Neural cell (in vitro differentiated cells): ENCODE results near the gene LINC00632. TPM values are rescaled to one million over a fixed set of nuclear protein-coding genes. Genes with fewer than 3 reads are reported as not detected.

Experiments
- H2AFZ ChIP-seq: fragments of 200-600, 300-800 bp; sonication (generic), shearing (Covaris generic); 2 replicates; pipeline ENCODE4 v1.6.0; 2014; ENCODE audit warnings: low read depth, mild to moderate bottlenecking, antibody characterized with exemption, low read length, moderate library complexity
- H3F3A ChIP-seq: fragments of 200-600 bp; shearing (Covaris generic); 2 replicates; pipeline ENCODE4 v1.6.1; 2016; ENCODE audit warnings: mild to moderate bottlenecking, moderate library complexity, mixed read lengths, antibody characterized with exemption, low read length; ENCODE audit not compliant: insufficient read depth, poor library complexity, severe bottlenecking
- H3K27ac ChIP-seq: fragments of 200-600, 300-800 bp; sonication (generic), shearing (Covaris generic); 2 replicates; pipeline ENCODE4 v1.5.1; 2014; ENCODE audit warnings: mild to moderate bottlenecking, low read length, moderate library complexity
- H3K27me3 ChIP-seq: fragments of 300-800, 200-600 bp; sonication (generic), shearing (Covaris generic); 2 replicates; pipeline ENCODE4 v1.6.0; 2014; ENCODE audit warnings: mild to moderate bottlenecking, low read depth, low read length, moderate library complexity; ENCODE audit not compliant: insufficient read depth
- H3K36me3 ChIP-seq: fragments of 300-800, 200-600 bp; sonication (generic), shearing (Covaris generic); 2 replicates; pipeline ENCODE4 v1.5.1; 2014; ENCODE audit warnings: mild to moderate bottlenecking, antibody characterized with exemption, low read length, moderate library complexity; ENCODE audit not compliant: insufficient read depth
- H3K4me2 ChIP-seq: fragments of 300-800, 200-600 bp; sonication (generic), shearing (Covaris generic); 2 replicates; pipeline ENCODE4 v1.6.0; 2014; ENCODE audit warnings: mild to moderate bottlenecking, low read length
- H3K4me3 ChIP-seq: fragments of 300-800, 200-600 bp; sonication (generic), shearing (Covaris generic); 2 replicates; pipeline ENCODE4 v1.5.1; 2014; ENCODE audit warnings: mild to moderate bottlenecking, low read length, moderate library complexity
- H3K79me2 ChIP-seq: fragments of 200-600 bp; shearing (Covaris generic); replicated peaks from 2 replicates; pipeline ENCODE4 v1.6.0; 2014; ENCODE audit warnings: mild to moderate bottlenecking, low read length, moderate library complexity; ENCODE audit not compliant: insufficient read depth
- H3K9ac ChIP-seq: fragments of 300-800, 200-600 bp; sonication (generic), shearing (Covaris generic); 2 replicates; pipeline ENCODE4 v1.6.1; 2016; ENCODE audit warnings: mild to moderate bottlenecking, low read length, mixed read lengths
- H3K9me2 ChIP-seq: fragments of 200-600 bp; shearing (Covaris generic); 2 replicates; pipeline ENCODE4 v1.6.1; 2016; ENCODE audit warnings: mild to moderate bottlenecking, low read length, mixed read lengths; ENCODE audit not compliant: insufficient read depth
- H3K9me3 ChIP-seq: fragments of 200-600, 300-800 bp; sonication (generic), shearing (Covaris generic); 2 replicates; pipeline ENCODE4 v1.6.1; 2016; ENCODE audit warnings: mild to moderate bottlenecking, mixed run types, low read length, moderate library complexity, mixed read lengths
- H4K20me1 ChIP-seq: fragments of 200-600 bp; shearing (Covaris generic); 2 replicates; pipeline ENCODE4 v1.6.1; 2016; ENCODE audit warnings: mild to moderate bottlenecking, mixed run types; ENCODE audit not compliant: insufficient read depth
- EP300 ChIP-seq: fragments of 450-650 bp; conservative IDR thresholded peaks from 2 replicates; pipeline ENCODE4 v1.6.1; 2014; ENCODE audit warnings: antibody characterized with exemption, mild to moderate bottlenecking, moderate library complexity; ENCODE audit not compliant: poor library complexity, severe bottlenecking
- EZH2 ChIP-seq: fragments of 200-600, 300-800 bp; shearing (Covaris generic), sonication (generic); IDR thresholded peaks from 2 replicates; pipeline ENCODE4 v1.6.1; 2014; ENCODE audit warnings: antibody characterized with exemption, low read length, borderline replicate concordance, mild to moderate bottlenecking; ENCODE audit not compliant: insufficient read depth, poor library complexity, severe bottlenecking
- MXI1 ChIP-seq: fragments of 450-650 bp; conservative IDR thresholded peaks from 2 replicates; pipeline ENCODE4 v1.6.1; 2014; ENCODE audit warnings: antibody characterized with exemption, mild to moderate bottlenecking; ENCODE audit not compliant: poor library complexity, severe bottlenecking
- POLR2AphosphoS5 ChIP-seq: IDR thresholded peaks from 2 replicates; pipeline ENCODE4 v1.6.1; 2012
- RAD21 ChIP-seq: fragments of 450-650 bp; conservative IDR thresholded peaks from 2 replicates; pipeline ENCODE4 v1.6.1; 2014; ENCODE audit warnings: antibody characterized with exemption, mild to moderate bottlenecking, moderate library complexity
- REST ChIP-seq: IDR thresholded peaks from 2 replicates; pipeline ENCODE4 v1.6.1; 2012; ENCODE audit warnings: borderline replicate concordance
- SMC3 ChIP-seq: fragments of 450-650 bp; conservative IDR thresholded peaks from 2 replicates; pipeline ENCODE4 v1.6.1; 2014; ENCODE audit warnings: antibody characterized with exemption, mild to moderate bottlenecking, moderate library complexity; ENCODE audit not compliant: poor library complexity
- TAF1 ChIP-seq: IDR thresholded peaks from 2 replicates; pipeline ENCODE4 v1.6.1; 2012; ENCODE audit warnings: low read depth
- polyA plus RNA-seq: library from polyadenylated mRNA; depleted of rRNA; stranded (reverse); fragments of >200 nt; gene quantifications from 2 replicates; pipeline ENCODE4 v1.2.3, GENCODE V29; 2014
- TF ChIP-seq, protein P1 (sequence below): fragments of 450-650 bp; IDR thresholded peaks from 2 replicates; pipeline ENCODE4 v1.5.1; 2014; ENCODE audit warnings: antibody characterized with exemption, mild to moderate bottlenecking, moderate library complexity; ENCODE audit not compliant: poor library complexity, severe bottlenecking

Gene LINC00632
- polyA plus RNA-seq, 1 donor from 2014 or later: 13.8 TPM

GRCh38 chrX:140711894-140712293 lies 2.3 kb downstream of the LINC00632 start:
- H3K79me2 ChIP-seq: peaks cover 32% of the 10 kb centered on the region
- H3K4me3 ChIP-seq: peak overlapping the region; percentile 72
- H3K27ac ChIP-seq: peak overlapping the region; percentile 94
- H2AFZ ChIP-seq: no peak overlapping the region
- peak overlapping the region; percentile 62 for H3K4me2 ChIP-seq
- peak overlapping the region; percentile 72 for H3K9ac ChIP-seq
- H3K27me3 ChIP-seq: no peaks in the 10 kb centered on the region
- TF ChIP-seq MXI1 (no peak), EP300 (no peak), POLR2AphosphoS5 (no peak), SMC3 (no peak), TAF1 (no peak), EZH2 (no peak), REST (no peak), RAD21 (no peak)
- TF ChIP-seq, protein P1, sequence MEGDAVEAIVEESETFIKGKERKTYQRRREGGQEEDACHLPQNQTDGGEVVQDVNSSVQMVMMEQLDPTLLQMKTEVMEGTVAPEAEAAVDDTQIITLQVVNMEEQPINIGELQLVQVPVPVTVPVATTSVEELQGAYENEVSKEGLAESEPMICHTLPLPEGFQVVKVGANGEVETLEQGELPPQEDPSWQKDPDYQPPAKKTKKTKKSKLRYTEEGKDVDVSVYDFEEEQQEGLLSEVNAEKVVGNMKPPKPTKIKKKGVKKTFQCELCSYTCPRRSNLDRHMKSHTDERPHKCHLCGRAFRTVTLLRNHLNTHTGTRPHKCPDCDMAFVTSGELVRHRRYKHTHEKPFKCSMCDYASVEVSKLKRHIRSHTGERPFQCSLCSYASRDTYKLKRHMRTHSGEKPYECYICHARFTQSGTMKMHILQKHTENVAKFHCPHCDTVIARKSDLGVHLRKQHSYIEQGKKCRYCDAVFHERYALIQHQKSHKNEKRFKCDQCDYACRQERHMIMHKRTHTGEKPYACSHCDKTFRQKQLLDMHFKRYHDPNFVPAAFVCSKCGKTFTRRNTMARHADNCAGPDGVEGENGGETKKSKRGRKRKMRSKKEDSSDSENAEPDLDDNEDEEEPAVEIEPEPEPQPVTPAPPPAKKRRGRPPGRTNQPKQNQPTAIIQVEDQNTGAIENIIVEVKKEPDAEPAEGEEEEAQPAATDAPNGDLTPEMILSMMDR: no peak
- H3K9me2 ChIP-seq: no peaks in the 10 kb centered on the region
- no peaks in the 10 kb centered on the region for H3K36me3 ChIP-seq
- no peaks in the 10 kb centered on the region for H4K20me1 ChIP-seq
- H3K9me3 ChIP-seq: no peaks in the 10 kb centered on the region
- H3F3A ChIP-seq: no peaks in the 10 kb centered on the region

- Histone ChIP-seq H3K9me2 (no peaks in the 10 kb centered on the region), H3K9ac (peak overlapping the region; percentile 54), H3K4me3 (peak overlapping the region; percentile 72), H3K27ac (peak overlapping the region; percentile 94), H3F3A (no peaks in the 10 kb centered on the region), H2AFZ (no peak overlapping the region), H3K27me3 (no peaks in the 10 kb centered on the region), H3K9me3 (no peaks in the 10 kb centered on the region), H3K79me2 (peaks cover 32% of the 10 kb centered on the region), H4K20me1 (no peaks in the 10 kb centered on the region), H3K4me2 (peak overlapping the region; percentile 48), H3K36me3 (no peaks in the 10 kb centered on the region)
- TF ChIP-seq POLR2AphosphoS5 (peak; percentile 41), RAD21 (no peak)
Observed at GRCh38 chrX:140712413-140713173, 3.0 kb downstream of the LINC00632 start.
